Neutrophil (primary cell): Measurements from ENCODE around the gene LOXL1.
"Not testable (repeated sequence)": the region's sequence is repeated elsewhere in the genome, so short reads cannot be mapped to it uniquely, and the experiment has no call there.

ENCODE experiments used
- H3K27ac ChIP-seq: fragments of 200-600 bp; sonication (generic); 2 replicates; pipeline ENCODE4 v1.5.1; 2016; ENCODE audit warnings: mild to moderate bottlenecking, moderate library complexity
- H3K27me3 ChIP-seq: fragments of 200-600 bp; sonication (generic); 2 replicates; pipeline ENCODE4 v1.6.0; 2016; ENCODE audit warnings: mild to moderate bottlenecking
- H3K36me3 ChIP-seq: fragments of 200-600 bp; sonication (generic); 2 replicates; pipeline ENCODE4 v1.5.1; 2017
- H3K4me1 ChIP-seq, 2 experiments: fragments of 200-600 bp in 1 of 2; sonication (generic) in 1 of 2; 1 replicate in 1 of 2; 2 replicates in 1 of 2; pipeline versions ENCODE4 v1.5.1 to v1.6.1; 2013 to 2016; ENCODE audit warnings: low read depth in 1 of 2, low read length in 1 of 2, mild to moderate bottlenecking in 1 of 2, moderate library complexity in 1 of 2; ENCODE audit not compliant: control insufficient read depth in 1 of 2, insufficient read depth in 1 of 2
- H3K4me3 ChIP-seq, 2 experiments: fragments of 200-600 bp in 1 of 2; sonication (generic) in 1 of 2; 1 replicate in 1 of 2; 2 replicates in 1 of 2; pipeline ENCODE4 v1.5.1; 2013 to 2016; ENCODE audit warnings: low read depth in 1 of 2, low read length in 1 of 2, mild to moderate bottlenecking in 1 of 2, moderate library complexity in 1 of 2
- H3K9me3 ChIP-seq: fragments of 200-600 bp; sonication (generic); 2 replicates; pipeline ENCODE4 v1.5.1; 2016
- CTCF ChIP-seq: fragments of 200-600 bp; sonication (generic); IDR thresholded peaks from 2 replicates; pipeline ENCODE4 v1.5.1; 2016; ENCODE audit warnings: antibody characterized with exemption

LOXL1 gene

GRCh38 chr15:73968461-73968860, 42.2 kb downstream of the LOXL1 start:
- Histone ChIP-seq H3K27me3 (no peaks in the 10 kb centered on the region), H3K36me3 (no peaks in the 10 kb centered on the region), H3K4me3 (no peak overlapping the region), H3K4me1 (peaks cover 10 to 14% of the 10 kb centered on the region in 2 experiments), H3K27ac (no peak overlapping the region), H3K9me3 (no peaks in the 10 kb centered on the region)
- no peak for TF ChIP-seq CTCF

GRCh38 chr15:73969151-73969759, 43.0 kb downstream of the LOXL1 start:
- Histone ChIP-seq H3K27ac (no peak overlapping the region), H3K27me3 (no peaks in the 10 kb centered on the region), H3K4me3 (no peak overlapping the region), H3K36me3 (no peaks in the 10 kb centered on the region), H3K9me3 (no peaks in the 10 kb centered on the region), H3K4me1 (peaks cover 10 to 14% of the 10 kb centered on the region in 2 experiments)
- no peak for TF ChIP-seq CTCF

GRCh38 chr15:73972984-73973682, 46.9 kb downstream of the LOXL1 start:
- Histone ChIP-seq H3K36me3 (no peaks in the 10 kb centered on the region), H3K4me3 (peak overlapping the region; percentile 32 to 49), H3K27me3 (no peaks in the 10 kb centered on the region), H3K4me1 (peaks cover 7 to 14% of the 10 kb centered on the region in 2 experiments), H3K9me3 (no peaks in the 10 kb centered on the region), H3K27ac (no peak overlapping the region)
- peak; percentile 85 for TF ChIP-seq CTCF

GRCh38 chr15:73973683-73974200, 47.5 kb downstream of the LOXL1 start:
- H3K27ac ChIP-seq, H3K36me3 ChIP-seq, H3K9me3 ChIP-seq, H3K27me3 ChIP-seq, H3K4me3 ChIP-seq: not testable (repeated sequence)
- H3K4me1 ChIP-seq = peaks cover 7 to 14% of the 10 kb centered on the region in 2 experiments

- peaks cover 7 to 14% of the 10 kb centered on the region in 2 experiments for H3K4me1 ChIP-seq
- H3K9me3 ChIP-seq, H3K27ac ChIP-seq, H3K36me3 ChIP-seq, H3K4me3 ChIP-seq, H3K27me3 ChIP-seq: not testable (repeated sequence)
These were observed 49.3 kb downstream of the LOXL1 start for GRCh38 chr15:73975440-73976125.

GRCh38 chr15:73978896-73979295, 52.6 kb downstream of the LOXL1 start:
- Histone ChIP-seq H3K27me3 (no peaks in the 10 kb centered on the region), H3K27ac (no peak overlapping the region), H3K36me3 (no peaks in the 10 kb centered on the region), H3K9me3 (no peaks in the 10 kb centered on the region), H3K4me3 (no peak overlapping the region), H3K4me1 (peaks cover 22 to 35% of the 10 kb centered on the region in 2 experiments)
- no peak for TF ChIP-seq CTCF
